Stimulated activated CD4-positive, alpha-beta T cell treated with anti-CD3 and anti-CD28 coated beads, Interleukin-2, amount 100 ng/mL, for 48 hours (primary cell): ENCODE data around the gene PRR12.

ENCODE experiments used
- DNase-seq, 2 donors: peaks; one replicate each; pipeline ENCODE4 v3.0.0-alpha.2; 2020

The PRR12 gene

DNA sequence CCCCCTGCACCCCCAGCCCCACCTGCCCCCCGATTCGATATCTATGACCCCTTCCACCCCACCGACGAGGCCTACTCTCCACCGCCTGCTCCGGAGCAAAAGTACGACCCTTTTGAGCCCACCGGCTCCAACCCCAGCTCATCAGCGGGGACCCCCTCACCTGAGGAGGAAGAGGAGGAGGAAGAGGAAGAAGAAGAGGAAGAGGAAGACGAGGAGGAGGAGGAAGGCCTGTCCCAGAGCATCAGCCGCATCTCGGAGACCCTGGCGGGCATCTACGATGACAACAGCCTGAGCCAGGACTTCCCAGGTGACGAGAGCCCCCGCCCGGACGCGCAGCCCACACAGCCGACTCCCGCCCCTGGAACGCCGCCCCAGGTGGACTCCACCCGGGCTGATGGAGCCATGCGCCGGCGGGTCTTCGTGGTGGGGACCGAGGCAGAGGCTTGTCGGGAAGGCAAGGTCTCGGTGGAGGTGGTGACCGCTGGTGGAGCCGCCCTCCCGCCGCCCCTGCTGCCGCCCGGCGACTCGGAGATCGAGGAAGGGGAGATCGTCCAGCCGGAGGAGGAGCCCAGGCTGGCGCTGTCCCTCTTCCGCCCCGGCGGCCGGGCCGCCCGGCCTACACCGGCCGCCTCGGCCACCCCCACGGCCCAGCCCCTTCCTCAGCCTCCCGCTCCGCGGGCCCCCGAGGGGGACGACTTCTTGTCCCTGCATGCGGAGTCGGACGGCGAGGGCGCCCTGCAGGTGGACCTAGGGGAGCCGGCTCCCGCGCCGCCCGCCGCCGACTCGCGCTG is 60.2 kb downstream of the PRR12 start:
- no peak for DNase-seq

DNA sequence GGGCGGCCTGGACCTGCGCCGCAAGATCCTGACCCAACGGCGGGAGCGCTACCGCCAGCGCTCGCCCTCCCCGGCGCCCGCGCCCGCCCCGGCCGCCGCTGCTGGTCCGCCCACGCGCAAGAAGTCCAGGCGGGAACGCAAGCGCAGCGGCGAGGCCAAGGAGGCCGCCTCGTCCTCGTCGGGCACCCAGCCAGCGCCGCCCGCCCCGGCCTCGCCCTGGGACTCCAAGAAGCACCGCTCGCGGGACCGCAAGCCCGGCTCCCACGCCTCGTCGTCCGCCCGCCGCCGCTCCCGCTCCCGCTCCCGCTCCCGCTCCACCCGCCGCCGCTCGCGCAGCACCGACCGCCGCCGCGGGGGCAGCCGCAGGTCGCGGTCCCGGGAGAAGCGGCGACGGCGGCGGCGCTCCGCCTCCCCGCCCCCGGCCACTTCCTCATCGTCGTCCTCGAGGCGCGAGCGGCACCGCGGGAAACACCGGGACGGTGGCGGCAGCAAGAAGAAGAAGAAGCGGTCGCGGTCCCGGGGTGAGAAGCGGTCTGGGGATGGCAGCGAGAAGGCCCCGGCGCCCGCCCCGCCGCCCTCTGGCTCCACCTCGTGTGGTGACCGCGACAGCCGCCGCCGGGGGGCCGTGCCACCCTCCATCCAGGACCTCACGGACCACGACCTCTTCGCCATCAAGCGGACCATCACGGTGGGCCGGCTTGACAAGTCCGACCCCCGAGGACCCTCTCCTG is 61.0 kb downstream of the PRR12 start:
- DNase-seq = no peak

DNA sequence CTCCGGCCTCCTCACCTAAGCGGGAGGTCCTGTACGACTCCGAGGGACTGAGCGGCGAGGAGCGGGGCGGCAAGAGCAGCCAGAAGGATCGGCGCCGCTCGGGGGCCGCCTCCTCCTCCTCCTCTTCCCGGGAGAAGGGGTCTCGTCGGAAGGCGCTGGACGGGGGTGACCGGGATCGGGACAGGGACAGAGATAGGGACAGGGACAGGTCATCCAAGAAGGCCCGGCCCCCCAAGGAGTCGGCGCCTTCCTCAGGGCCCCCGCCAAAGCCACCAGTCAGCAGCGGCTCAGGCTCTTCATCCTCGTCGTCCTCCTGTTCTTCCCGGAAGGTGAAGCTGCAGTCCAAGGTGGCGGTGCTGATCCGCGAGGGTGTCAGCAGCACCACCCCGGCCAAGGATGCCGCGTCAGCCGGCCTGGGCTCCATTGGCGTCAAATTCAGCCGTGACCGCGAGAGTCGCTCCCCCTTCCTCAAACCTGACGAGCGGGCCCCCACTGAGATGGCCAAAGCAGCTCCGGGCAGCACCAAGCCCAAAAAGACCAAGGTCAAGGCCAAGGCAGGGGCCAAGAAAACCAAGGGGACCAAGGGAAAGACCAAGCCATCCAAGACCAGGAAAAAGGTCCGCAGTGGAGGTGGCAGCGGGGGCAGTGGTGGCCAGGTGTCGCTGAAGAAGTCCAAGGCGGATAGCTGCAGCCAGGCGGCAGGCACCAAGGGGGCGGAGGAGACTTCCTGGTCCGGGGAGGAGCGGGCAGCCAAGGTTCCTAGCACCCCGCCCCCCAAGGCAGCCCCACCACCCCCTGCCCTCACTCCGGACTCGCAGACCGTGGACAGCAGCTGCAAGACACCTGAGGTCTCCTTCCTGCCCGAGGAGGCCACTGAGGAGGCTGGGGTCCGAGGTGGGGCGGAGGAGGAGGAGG is 61.8 kb downstream of the PRR12 start:
- no peak for DNase-seq

GRCh38 chr19:49653466-49653806 is 62.5 kb downstream of the PRR12 start:
- no peak for DNase-seq

- DNase-seq = no peak
Observed at GRCh38 chr19:49654581-49654980, 63.6 kb downstream of the PRR12 start.

GRCh38 chr19:49655570-49656455 is 64.8 kb downstream of the PRR12 start:
- no peak for DNase-seq

DNA sequence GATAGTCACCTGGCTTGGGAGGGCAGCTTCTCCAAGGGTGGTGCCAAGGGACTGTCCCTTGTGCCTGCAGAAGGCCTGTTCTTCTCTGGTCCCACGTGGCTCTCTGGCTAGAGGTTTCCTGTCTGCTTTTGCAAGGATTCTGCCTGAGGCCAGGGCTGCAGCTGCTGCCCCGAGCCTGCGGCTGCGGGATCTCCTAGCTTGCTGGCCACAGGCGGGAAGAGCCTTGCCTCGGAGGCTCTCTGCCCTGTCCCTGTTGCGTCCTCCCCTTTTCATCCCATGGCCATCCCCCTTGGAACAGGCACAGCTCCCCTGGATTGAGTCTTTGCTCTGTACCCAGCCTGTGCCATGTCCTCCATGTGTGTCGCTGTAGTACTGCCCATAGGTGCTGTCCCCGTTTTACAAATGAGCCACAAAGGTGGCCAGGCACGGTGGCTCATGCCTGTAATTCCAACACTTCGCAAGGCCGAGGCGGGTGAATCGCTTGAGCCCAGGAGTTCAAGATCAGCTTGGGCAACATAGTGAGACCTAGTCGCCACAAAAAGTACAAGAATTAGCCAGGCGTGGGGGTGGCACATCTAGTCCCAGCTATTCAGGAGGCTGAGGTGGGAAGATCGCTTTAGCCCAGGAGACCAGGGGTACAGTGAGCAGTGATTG is 65.6 kb downstream of the PRR12 start:
- DNase-seq = no peak

- no peak for DNase-seq
Observed at GRCh38 chr19:49657493-49658138, 66.6 kb downstream of the PRR12 start.

DNA sequence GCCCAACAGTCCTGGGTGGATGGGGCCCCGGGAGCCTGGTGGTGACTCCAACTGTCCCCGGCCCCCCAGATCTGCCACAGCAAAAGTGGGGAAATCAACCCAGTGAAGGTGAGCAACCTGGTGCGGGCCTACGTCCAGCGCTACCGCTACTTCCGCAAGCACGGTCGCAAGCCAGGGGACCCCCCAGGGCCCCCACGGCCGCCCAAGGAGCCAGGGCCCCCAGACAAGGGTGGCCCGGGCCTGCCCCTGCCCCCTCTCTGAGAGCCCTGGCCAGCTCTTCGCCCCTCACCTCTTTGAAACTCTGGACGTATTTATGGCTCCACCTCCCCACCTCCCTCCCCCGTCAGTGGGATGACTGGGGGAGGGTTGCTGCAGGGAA is 67.1 kb downstream of the PRR12 start:
- DNase-seq = no peak

DNA sequence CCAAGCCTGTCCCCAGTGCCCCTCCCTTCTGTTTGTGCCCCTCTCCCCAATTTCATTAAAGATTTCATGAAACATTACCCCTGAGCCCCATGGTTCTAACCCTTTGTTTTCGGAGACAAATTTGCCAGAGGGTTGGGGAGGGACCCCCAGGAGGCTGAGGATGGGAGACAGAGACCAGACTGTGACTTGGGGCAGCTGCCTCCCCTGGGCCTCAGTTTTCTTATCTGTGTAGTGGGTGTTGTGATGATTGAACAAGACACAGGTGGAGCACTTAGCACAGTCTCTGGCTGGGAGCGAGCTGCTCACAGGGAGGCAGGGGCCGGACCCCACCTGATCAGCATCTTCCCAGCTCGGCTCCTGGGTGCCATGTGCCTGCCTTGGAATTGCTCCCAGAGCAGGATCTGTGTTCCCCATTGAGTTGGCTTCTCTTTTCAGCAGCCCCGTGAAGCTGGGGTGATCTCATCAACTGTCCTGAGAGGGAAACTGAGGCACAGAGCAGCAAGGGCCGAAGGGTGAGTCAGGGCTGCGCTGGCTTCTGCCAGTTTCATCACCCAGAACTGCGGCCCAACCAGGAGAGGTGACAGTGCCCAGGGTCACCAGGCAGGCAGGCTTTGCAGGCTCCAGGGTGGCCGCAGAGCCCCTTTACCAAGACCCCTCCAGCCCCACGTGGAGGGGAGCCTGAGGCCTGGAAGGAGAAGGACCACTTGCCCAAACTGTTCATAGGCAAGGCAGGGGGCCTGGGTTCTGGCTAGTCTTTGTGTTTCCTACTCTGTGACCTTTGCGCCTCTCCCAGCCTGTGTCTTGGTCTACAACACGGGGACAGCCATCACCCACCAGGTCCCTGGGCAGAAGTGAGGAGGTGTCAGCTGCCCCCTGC is 67.8 kb downstream of the PRR12 start:
- DNase-seq = no peak

- no peak for DNase-seq
Observed at GRCh38 chr19:49660338-49660961, 69.5 kb downstream of the PRR12 start.

DNA sequence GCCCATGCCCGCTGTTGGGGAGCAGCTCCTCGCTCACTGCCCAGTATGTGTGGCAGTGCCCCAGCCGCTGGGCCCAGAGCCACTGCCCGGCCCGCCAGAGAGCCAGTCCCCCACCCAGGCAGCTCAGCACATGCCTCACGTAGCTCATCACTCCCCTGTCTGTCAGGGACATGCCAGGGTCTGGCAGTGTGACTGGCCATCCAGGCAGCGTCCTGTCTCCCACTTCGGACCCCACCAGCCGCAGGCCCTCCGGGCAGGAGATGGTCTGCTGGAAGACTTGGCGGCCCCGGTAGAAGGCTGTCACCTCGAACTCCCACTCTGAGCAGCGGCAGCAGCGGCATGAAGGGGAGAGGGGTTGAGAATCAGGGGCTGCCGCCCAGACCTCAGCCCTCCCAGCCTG is 71.0 kb downstream of the PRR12 start:
- no peak for DNase-seq

DNA sequence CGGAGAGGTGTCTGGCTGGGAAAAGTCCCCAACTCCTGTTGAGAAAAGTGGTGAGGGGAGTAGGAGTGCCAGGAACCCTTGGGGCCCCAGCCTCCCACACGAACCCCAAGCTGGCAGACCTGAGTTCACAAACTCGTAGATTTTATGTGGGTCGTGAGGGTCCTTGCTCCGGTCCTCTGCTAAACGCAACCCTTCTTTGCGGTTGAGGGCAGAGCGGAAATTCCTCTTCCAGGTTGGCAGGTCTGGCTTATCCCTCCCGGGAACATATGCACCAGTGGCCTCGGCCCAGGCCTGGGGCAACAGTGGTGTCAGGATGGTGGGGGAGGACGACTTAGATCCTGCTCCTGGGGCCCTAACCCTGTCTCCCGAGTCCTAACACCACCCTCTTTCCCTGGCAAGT is 72.2 kb downstream of the PRR12 start:
- DNase-seq = no peak

DNA sequence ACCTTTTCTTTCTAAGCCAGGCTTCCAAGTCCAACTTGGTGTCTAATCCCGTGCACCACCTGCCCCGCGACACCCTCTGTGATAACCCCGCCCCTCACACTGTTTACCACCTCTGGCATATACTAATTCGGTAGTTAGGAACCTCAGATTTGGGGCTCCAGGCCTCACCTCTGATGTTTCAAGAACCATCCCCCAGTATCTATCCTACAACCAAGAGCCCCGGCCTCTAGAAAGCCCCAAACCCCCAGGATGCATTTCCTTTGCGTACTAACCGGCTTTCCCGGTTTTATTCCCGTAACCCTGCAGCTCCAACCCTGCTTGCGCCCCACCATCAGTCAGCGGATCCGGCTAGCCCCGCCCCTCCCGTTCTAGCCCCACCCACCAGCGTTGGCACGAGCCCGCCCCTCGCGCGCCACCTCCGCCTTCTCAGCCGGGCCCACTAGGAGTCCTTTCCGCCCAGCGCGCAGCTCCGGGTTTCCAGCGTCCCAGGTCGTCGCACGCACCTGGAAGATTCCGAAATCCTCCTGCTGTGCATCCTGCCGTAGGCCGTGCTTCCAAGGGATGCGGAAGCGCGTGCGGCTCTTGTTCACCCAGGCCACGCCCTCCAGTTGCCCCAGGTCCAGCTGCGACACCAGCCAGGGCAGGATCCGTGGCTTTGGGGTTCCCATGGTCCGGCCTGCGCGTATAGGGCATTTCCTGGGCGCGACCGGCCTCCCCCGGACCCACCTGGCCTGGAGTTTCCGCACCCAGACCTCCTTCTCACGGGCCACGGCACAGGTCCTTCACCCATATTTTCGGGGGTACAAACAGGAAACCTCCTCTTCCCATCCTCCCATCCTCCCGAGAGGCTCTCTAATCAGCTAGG is 73.4 kb downstream of the PRR12 start:
- peak; percentile 94 to 95 for DNase-seq

- no peak for DNase-seq
Observed at GRCh38 chr19:49665036-49665350, 74.0 kb downstream of the PRR12 start.

DNA sequence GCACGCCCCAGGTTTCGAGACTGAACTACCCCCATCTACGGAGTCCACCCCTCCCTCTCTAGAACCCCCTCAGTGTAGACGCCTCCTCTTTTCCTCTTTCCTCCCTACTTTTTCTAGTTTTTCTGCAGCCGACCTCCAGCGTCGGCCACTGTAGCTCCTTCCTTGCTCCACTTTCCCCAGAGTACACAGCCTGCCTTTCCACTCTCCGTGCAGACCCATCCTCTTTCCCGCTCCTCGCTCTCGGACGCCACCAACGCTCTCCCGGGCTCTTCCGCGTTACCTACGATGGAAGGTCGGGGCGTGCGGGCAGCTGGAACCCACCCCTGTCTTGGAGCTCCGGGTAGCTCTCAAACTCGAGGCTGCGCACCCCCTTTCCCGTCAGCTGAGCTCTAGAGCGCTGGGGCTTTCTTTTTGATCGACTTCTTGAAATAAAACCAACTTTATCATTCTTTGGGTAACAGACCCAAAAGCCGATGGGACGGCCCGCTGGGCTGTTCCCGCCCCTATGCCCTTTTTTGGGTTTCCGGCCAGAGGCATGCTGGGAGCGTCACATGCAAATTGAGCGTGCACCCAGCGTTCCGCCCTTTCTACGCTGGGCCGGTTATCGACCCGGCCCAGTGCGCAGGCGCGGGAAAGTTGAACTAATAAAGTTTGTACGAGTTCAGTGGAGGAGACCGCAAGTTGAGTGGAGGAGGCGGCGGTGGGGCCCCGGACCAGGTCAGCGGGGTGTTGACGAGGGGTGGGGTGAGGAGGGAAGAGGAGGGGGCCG is 74.6 kb downstream of the PRR12 start, which contains the start of the genes BCL2L12 and IRF3:
TSS of gene BCL2L12 (plus strand) at position 583 of the 769 bp plus-strand sequence. CDS start 760 bp downstream, outside the sequence.
TSS of gene IRF3 (minus strand) at position 507 of the 769 bp plus-strand sequence. CDS start 1,019 bp downstream, outside the sequence.
- DNase-seq = peak; percentile 99

DNA sequence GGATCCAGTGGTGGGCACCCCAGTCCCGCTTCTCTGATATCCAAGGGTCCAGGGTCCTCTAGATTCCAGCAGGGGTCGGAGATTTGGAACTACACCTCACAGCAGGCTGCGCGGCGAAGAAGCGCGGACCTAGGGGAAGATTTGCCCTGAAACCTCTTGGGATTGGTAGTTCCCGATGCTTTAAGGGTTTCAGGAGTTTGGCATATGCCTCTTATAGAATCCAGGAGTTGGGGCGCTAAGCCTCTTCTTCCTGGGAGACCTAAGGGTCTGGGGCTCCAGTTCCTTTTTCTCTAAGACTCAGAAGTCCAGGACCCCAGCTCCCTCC is 75.1 kb downstream of the PRR12 start:
- no peak for DNase-seq

DNA sequence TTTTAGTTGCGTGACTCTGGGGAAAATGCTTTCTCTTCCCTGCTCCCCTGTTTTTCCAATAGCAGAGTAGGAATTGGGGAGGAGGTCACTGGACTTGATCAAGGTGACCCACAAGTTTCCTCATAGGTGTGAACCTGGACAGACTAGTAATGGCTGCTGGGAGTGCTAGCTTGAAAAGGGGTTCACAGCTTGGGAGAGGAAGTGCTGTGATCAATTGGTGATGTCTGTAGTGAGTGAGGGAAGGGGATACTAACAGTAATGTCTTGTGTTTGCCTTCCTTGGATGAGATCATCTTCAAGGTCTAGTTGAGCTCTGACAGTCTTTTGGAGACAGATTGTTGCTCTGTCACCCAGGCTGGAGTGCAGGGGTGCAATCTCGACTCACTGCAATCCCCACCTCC is 76.5 kb downstream of the PRR12 start:
- DNase-seq = no peak
